Measurements from ENCODE around the gene ZNF536.

DNA sequence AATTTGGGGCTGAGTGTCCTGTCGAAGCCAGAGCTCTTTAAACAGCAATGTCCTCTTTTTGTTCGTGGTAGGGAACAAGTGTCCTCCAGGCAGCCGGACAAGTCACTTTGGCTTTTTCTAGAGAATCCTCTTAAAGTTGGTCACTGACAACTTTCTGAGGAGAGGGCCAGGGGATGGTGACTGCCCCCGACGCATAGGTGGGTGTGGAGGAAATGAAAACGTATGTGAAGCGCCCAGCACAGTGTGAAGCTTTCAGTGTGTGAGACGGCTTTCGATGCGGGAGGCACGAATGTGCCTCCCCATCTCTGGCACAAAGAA is 45.8 kb upstream of the ZNF536 start:
- TF ChIP-seq POLR2A (IDR thresholded peaks at IDR 0.05; ENCODE audit: insufficient read depth in 1 of 2, low read depth in 2 of 2, low read length in 2 of 2): no peak
- TF ChIP-seq KDM5B (CRISPR knock-in tag; IDR thresholded peaks at IDR 0.05; ENCODE audit: borderline replicate concordance): no peak
- TF ChIP-seq MED13 (CRISPR knock-in tag; IDR thresholded peaks at IDR 0.05): no peak
- TF ChIP-seq, protein P1, sequence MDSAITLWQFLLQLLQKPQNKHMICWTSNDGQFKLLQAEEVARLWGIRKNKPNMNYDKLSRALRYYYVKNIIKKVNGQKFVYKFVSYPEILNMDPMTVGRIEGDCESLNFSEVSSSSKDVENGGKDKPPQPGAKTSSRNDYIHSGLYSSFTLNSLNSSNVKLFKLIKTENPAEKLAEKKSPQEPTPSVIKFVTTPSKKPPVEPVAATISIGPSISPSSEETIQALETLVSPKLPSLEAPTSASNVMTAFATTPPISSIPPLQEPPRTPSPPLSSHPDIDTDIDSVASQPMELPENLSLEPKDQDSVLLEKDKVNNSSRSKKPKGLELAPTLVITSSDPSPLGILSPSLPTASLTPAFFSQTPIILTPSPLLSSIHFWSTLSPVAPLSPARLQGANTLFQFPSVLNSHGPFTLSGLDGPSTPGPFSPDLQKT (CRISPR knock-in tag; IDR thresholded peaks at IDR 0.05; ENCODE audit: borderline replicate concordance): no peak
- no peak for TF ChIP-seq ZSCAN12 (CRISPR knock-in tag; IDR thresholded peaks at IDR 0.05)
- no peak for TF ChIP-seq SSRP1 (CRISPR knock-in tag; IDR thresholded peaks at IDR 0.05)
- TF ChIP-seq ZNF766 (CRISPR knock-in tag; IDR thresholded peaks at IDR 0.05; ENCODE audit: borderline replicate concordance): no peak
- TF ChIP-seq NFKB2 (CRISPR knock-in tag; IDR thresholded peaks at IDR 0.05; ENCODE audit: borderline replicate concordance): no peak
- TF ChIP-seq, protein P2, sequence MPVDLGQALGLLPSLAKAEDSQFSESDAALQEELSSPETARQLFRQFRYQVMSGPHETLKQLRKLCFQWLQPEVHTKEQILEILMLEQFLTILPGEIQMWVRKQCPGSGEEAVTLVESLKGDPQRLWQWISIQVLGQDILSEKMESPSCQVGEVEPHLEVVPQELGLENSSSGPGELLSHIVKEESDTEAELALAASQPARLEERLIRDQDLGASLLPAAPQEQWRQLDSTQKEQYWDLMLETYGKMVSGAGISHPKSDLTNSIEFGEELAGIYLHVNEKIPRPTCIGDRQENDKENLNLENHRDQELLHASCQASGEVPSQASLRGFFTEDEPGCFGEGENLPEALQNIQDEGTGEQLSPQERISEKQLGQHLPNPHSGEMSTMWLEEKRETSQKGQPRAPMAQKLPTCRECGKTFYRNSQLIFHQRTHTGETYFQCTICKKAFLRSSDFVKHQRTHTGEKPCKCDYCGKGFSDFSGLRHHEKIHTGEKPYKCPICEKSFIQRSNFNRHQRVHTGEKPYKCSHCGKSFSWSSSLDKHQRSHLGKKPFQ (CRISPR knock-in tag; IDR thresholded peaks at IDR 0.05; ENCODE audit: insufficient replicate concordance): no peak
- TF ChIP-seq, protein P3, sequence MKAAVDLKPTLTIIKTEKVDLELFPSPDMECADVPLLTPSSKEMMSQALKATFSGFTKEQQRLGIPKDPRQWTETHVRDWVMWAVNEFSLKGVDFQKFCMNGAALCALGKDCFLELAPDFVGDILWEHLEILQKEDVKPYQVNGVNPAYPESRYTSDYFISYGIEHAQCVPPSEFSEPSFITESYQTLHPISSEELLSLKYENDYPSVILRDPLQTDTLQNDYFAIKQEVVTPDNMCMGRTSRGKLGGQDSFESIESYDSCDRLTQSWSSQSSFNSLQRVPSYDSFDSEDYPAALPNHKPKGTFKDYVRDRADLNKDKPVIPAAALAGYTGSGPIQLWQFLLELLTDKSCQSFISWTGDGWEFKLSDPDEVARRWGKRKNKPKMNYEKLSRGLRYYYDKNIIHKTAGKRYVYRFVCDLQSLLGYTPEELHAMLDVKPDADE (CRISPR knock-in tag; IDR thresholded peaks at IDR 0.05): no peak
